ENCODE measurements around the gene DDX10. TPM values are rescaled to one million over a fixed set of nuclear protein-coding genes. Genes with fewer than 3 reads are reported as not detected.

Gene DDX10
- total and polyA plus RNA-seq, 8 donors: 11.6 to 22.6 (median 17.6) TPM

- no peaks in the 10 kb centered on the region for H3K4me1 ChIP-seq
- no peaks in the 10 kb centered on the region for H3K27me3 ChIP-seq
- no peak for DNase-seq
- no peaks in the 10 kb centered on the region for H3K9me3 ChIP-seq
- intact Hi-C loops (cut with DNase I; ENCODE audit: low total_unique reads): no loop called here
- H3K36me3 ChIP-seq: no peaks in the 10 kb centered on the region
- no peak for TF ChIP-seq POLR2AphosphoS5 (IDR thresholded peaks at IDR 0.05)
- no peak for TF ChIP-seq POLR2A (IDR thresholded peaks at IDR 0.05)
- no peak for TF ChIP-seq CTCF (IDR thresholded peaks at IDR 0.05)
- no peak for TF ChIP-seq EP300 (IDR thresholded peaks at IDR 0.05)
- no peak overlapping the region for H3K27ac ChIP-seq
- 71 to 87% (median 75%) methylated on average over 2 of the region's 2 CpGs for WGBS, 5 donors
- no peak overlapping the region for H3K4me3 ChIP-seq
Observed at GRCh38 chr11:108793138-108793537, 128.3 kb downstream of the DDX10 start.

- Histone ChIP-seq H3K27ac (no peak overlapping the region), H3K4me1 (no peaks in the 10 kb centered on the region), H3K27me3 (no peaks in the 10 kb centered on the region), H3K4me3 (no peak overlapping the region), H3K36me3 (no peaks in the 10 kb centered on the region), H3K9me3 (no peaks in the 10 kb centered on the region)
- TF ChIP-seq POLR2A (IDR thresholded peaks at IDR 0.05): no peak
- TF ChIP-seq CTCF (IDR thresholded peaks at IDR 0.05): no peak
- no peak for TF ChIP-seq EP300 (IDR thresholded peaks at IDR 0.05)
- TF ChIP-seq POLR2AphosphoS5 (IDR thresholded peaks at IDR 0.05): no peak
- DNase-seq: no peak
- intact Hi-C loops (cut with DNase I; ENCODE audit: low total_unique reads): no loop called here
- 35 to 49% (median 47%) methylated on average over 2 of the region's 2 CpGs for WGBS, 5 donors
Observed at GRCh38 chr11:108793611-108794010, 128.7 kb downstream of the DDX10 start.

GRCh38 chr11:108796551-108796950 is 131.7 kb downstream of the DDX10 start:
- WGBS, 5 donors: 84 to 93% (median 89%) methylated on average over 4 of the region's 4 CpGs
- intact Hi-C loops (cut with DNase I; ENCODE audit: low total_unique reads): no loop called here
- H3K4me3 ChIP-seq: no peak overlapping the region

GRCh38 chr11:108797578-108798100 is 132.8 kb downstream of the DDX10 start:
- H3K36me3 ChIP-seq: no peaks in the 10 kb centered on the region
- DNase-seq: no peak
- WGBS, 5 donors: 77 to 87% (median 80%) methylated on average over 4 of the region's 4 CpGs
- no peaks in the 10 kb centered on the region for H3K4me1 ChIP-seq
- H3K27me3 ChIP-seq: no peaks in the 10 kb centered on the region
- no peaks in the 10 kb centered on the region for H3K9me3 ChIP-seq
- no peak overlapping the region for H3K4me3 ChIP-seq
- no peak overlapping the region for H3K27ac ChIP-seq
- TF ChIP-seq POLR2A (IDR thresholded peaks at IDR 0.05) (no peak), EP300 (IDR thresholded peaks at IDR 0.05) (no peak), POLR2AphosphoS5 (IDR thresholded peaks at IDR 0.05) (no peak), CTCF (IDR thresholded peaks at IDR 0.05) (no peak)
- intact Hi-C loops (cut with DNase I; ENCODE audit: low total_unique reads): no loop called here

More at GRCh38 chr11:108796551-108796950, 131.7 kb downstream of the DDX10 start:
- Histone ChIP-seq H3K9me3 (no peaks in the 10 kb centered on the region), H3K27ac (no peak overlapping the region), H3K36me3 (no peaks in the 10 kb centered on the region), H3K4me1 (no peaks in the 10 kb centered on the region), H3K27me3 (no peaks in the 10 kb centered on the region)
- no peak for TF ChIP-seq EP300 (IDR thresholded peaks at IDR 0.05)
- no peak for TF ChIP-seq CTCF (IDR thresholded peaks at IDR 0.05)
- no peak for DNase-seq
